HG02588 (cell line): ENCODE results near the gene FAM169A.
"Not testable (repeated sequence)": the region's sequence is repeated elsewhere in the genome, so short reads cannot be mapped to it uniquely, and the experiment has no call there.

Experiments
- ATAC-seq: cut with Tn5 transposase; IDR thresholded peaks from one replicate; pipeline ENCODE4 v1.9.1; 2021; ENCODE audit warnings: mild to moderate bottlenecking, moderate library complexity; ENCODE audit not compliant: unreplicated experiment

The FAM169A gene

GRCh38 chr5:74801941-74802340, 64.2 kb downstream of the FAM169A start:
- no peak for ATAC-seq

DNA sequence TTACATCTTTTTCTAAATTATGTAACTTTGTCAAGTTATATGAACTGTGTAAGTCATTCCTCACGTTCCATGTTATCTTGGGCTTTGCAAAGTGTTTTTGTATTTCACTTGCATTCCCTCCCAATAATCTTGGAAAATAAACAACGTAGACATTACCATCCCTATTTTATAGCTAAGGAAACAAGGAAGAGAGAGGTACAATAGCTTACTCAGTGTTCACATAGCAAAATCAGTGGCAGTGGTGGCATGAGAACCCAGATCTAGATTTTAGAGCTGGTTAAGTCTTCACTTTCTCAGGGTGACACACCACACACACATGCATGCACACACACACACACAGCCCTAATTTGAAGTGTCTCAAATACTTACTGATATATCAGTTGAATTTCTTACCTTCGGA, 65.0 kb downstream of the FAM169A start:
- ATAC-seq, result no peak

GRCh38 chr5:74798977-74799911, 66.9 kb downstream of the FAM169A start:
- ATAC-seq, result no peak

- not testable (repeated sequence) for ATAC-seq
Measured at GRCh38 chr5:74791669-74792068, 74.5 kb downstream of the FAM169A start.

DNA sequence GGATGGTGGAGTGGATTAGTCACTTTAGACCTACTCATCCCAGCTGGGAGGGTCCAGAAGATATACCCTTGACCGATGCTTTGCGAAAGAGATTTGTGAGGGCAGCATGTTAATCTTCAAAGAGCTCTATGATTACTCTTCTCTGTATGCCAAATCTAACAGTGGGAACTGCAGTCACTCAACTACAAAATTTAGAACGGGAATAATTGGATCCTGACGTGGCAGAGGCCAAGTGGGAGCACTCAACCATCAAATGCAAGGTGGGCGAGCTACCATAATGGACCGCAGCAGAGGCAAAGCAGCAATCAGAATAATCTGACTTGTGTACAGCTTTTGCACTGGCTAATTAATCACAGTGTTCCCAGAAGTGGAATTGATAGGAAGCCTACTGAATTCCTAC, 78.8 kb downstream of the FAM169A start:
- ATAC-seq, result no peak

GRCh38 chr5:74786851-74787250, 79.3 kb downstream of the FAM169A start:
- ATAC-seq, result no peak

DNA sequence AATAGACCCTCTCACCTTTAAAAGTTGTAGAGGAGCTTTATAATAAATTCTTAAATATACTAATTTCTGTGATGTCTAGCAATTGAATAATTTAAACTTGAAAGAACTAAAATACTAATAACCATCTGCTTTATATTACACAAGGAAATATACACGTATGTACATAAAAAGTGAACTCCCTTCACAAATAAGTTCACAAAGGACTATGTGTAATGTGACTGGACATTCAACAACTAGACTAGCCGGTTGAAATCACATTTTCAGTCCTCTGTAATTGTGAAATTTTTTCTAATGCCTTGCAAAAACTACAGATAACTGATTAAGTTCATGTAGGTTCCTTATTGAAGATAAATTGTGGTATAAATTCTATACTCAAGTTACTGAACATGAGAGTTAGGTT, 87.6 kb downstream of the FAM169A start:
- ATAC-seq, result no peak

GRCh38 chr5:74772359-74772758, 93.8 kb downstream of the FAM169A start:
- ATAC-seq, result no peak

- peak; percentile 28 for ATAC-seq
Measured at GRCh38 chr5:74767579-74767913, 98.6 kb downstream of the FAM169A start.

DNA sequence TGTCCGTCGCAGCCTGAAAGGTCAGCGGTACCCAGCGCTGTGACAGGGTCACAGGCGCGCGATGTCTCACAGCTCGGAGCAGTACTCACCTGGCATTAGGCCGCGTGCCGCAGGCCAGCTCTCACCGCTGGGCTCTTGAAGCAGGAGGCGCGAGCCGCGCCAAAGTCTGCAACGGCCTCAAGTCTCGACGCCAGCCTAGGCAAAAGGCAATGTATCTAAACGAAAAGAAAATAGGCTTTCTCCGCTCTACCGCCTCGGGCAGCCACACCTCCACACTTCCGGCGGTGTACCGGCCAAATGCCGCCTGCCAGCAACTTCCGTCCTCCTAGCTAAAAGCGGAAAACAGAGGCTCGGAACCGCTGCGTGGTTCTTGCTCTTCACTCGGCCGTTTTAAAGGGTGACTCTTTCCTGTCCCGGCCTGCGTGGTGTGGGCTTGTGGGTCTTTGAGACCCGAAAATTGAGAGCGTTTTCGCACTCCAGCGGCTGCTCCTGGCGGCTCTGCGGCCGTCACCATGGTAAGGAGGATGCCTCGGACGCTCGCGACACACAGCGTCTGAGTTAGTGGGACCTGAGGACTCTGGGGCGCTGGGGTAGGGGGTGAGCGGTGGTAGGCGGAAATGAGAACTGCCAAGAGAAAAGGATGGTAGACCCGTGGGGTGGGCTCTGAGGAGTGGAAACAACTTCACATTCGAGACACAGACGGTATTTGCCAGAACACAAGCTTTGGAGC, 99.2 kb downstream of the FAM169A start, which contains the start of the genes GFM2 and NSA2:
Gene GFM2 (minus strand): TSS at position 269 of the 730 bp plus-strand sequence. CDS start 3,375 bp downstream, outside the sequence.
Gene NSA2 (plus strand): TSS at position 401 of the 730 bp plus-strand sequence. CDS start 112 bp downstream, at position 513.
- ATAC-seq, result peak; percentile 88

DNA sequence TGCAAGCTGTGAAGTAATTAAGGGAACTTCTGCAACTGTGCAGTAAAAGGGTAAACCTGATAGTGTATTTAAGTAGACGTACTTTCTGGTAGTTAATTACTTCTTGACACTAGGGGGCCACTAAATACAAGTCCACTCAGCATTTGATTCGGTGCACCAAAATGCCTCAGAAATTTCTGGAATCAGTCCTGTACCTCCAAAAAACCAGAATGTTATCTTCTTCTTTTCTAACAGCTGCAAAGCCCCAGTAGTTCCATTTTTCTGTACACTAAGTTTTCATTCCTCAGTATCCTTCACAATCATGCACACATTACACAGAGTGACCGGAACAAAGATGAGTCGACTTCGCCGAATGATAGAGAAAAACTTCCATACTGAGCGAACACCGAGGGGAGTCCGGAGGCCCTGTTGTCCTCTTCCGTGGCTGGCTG, 99.8 kb downstream of the FAM169A start:
- peak; percentile 23 for ATAC-seq

DNA sequence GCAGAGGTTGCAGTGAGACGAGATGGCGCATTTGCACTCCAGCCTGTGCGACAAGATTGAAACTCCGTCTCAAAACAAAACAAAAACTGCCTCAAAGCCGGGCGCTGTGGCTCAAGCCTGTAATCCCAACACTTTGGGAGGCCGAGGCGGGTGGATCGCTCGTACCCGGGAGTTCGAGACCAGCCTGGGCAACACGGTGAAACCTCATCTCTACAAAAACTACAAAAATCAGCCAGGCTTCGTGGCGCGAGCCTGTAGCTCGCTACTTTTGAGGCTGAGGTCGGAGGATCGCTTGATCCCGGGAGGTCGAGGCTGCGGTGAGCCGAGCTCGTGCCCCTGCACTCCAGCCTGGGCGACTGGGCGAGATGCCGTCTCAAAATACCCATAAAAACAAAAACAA, 100.3 kb downstream of the FAM169A start:
- ATAC-seq, result no peak

- no peak for ATAC-seq
Measured at GRCh38 chr5:74765201-74765600, 101.0 kb downstream of the FAM169A start.

GRCh38 chr5:74763504-74763903, 102.7 kb downstream of the FAM169A start:
- ATAC-seq, result no peak

- ATAC-seq, result no peak
Measured at GRCh38 chr5:74762599-74762998, 103.6 kb downstream of the FAM169A start.

DNA sequence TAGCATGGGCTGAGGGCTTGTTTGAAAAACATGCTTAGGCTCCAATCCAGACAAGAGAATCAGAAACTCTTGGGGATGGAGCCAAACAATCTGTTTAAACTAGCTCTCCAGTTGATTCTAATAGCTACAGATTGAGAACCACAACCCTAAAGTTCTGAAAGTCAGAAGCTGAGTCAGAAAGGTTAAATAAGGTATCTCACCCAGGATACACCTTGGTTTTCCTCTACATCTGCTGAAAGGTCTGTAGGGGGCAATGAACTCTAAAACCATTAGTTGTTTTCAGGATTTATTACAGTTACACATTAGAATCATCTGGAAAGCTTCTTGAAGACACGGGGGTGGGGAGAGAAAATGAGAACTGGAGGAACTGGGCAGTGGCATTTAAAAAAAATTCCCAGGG, 104.9 kb downstream of the FAM169A start:
- no peak for ATAC-seq

DNA sequence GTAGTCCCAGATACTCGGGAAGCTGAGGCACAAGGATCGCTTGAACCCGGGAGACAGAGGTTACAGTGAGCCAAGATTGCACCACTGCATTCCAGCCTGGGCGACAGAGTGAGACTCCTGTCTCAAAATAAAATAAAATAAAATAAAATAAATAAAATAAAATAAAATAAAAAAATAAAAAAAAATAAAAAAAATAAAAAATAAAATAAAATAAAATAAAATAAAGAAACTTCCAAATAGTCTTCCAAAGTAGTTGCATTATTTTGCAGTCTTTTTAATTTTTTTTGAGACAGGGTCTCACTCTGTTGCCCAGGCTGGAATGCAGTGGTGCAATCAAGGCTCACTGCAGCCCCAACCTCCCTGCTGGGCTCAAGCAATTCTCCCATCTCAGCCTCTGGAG, 117.4 kb downstream of the FAM169A start:
- not testable (repeated sequence) for ATAC-seq

- no peak for ATAC-seq
Measured at GRCh38 chr5:74738406-74738805, 127.8 kb downstream of the FAM169A start.

GRCh38 chr5:74736759-74737158, 129.4 kb downstream of the FAM169A start:
- no peak for ATAC-seq
